Left lobe of liver (tissue), 2 donors: ENCODE data around the gene AHI1. TPM values are rescaled to one million over a fixed set of nuclear protein-coding genes. Genes with fewer than 3 reads are reported as not detected.

Source experiments
- ATAC-seq: fragments of 200-7000 bp; cut with Tn5 transposase; one replicate; pipeline ENCODE4 v1.9.1; 2020; ENCODE audit warnings: mild to moderate bottlenecking, moderate library complexity
- DNase-seq: peaks from one replicate; pipeline ENCODE4 v3.0.0-alpha.2; 2020; ENCODE audit warnings: low spot score
- total RNA-seq: library from RNA; stranded (reverse); gene quantifications from one replicate; pipeline ENCODE4 v1.2.1, GENCODE V29; 2021
- donor health status: DM: no; HTN: no; CAD: no; lungs with moderate emphysema.
- donor health status: DM: no; HTN: yes; CAD: no.

AHI1 gene
- total RNA-seq, 1 donor from 2014 or later = 10.2 TPM

- no peak for DNase-seq
- no peak for ATAC-seq
Observed at GRCh38 chr6:135243871-135244796, 253.4 kb downstream of the AHI1 start.

GRCh38 chr6:135240711-135241110 lies 256.8 kb downstream of the AHI1 start:
- ATAC-seq (no peak), DNase-seq (no peak)

GRCh38 chr6:135236732-135237131 lies 260.8 kb downstream of the AHI1 start:
- ATAC-seq (no peak), DNase-seq (no peak)

GRCh38 chr6:135236319-135236718 lies 261.2 kb downstream of the AHI1 start:
- no peak for ATAC-seq
- DNase-seq = no peak

GRCh38 chr6:135235716-135236115 lies 261.8 kb downstream of the AHI1 start:
- DNase-seq = no peak

GRCh38 chr6:135234492-135234780 lies 263.1 kb downstream of the AHI1 start:
- no peak for DNase-seq
- ATAC-seq = no peak

More at GRCh38 chr6:135235716-135236115, 261.8 kb downstream of the AHI1 start:
- no peak for ATAC-seq

GRCh38 chr6:135233686-135234491 lies 263.7 kb downstream of the AHI1 start:
- no peak for DNase-seq
- no peak for ATAC-seq
